ENCODE results near the gene JADE3.

JADE3 gene

GRCh38 chrX:47093860-47094259 is 181.6 kb downstream of the JADE3 start:
- DNase-seq, result no peak
- Histone ChIP-seq H3K27me3 (replicated peaks; ENCODE audit: control insufficient read depth, insufficient read depth, low read length, poor library complexity, severe bottlenecking) (no peaks in the 10 kb centered on the region), H3K36me3 (ENCODE audit: control insufficient read depth, insufficient read depth, low read length) (no peaks in the 10 kb centered on the region), H3K4me3 (ENCODE audit: insufficient read depth, low read depth, low read length, poor library complexity, severe bottlenecking) (no peak overlapping the region), H3K9me3 (ENCODE audit: control insufficient read depth, low read length) (no peaks in the 10 kb centered on the region), H3K4me1 (ENCODE audit: control insufficient read depth, insufficient read depth, low read length, poor library complexity, severe bottlenecking) (no peaks in the 10 kb centered on the region), H3K27ac (ENCODE audit: insufficient read depth, low read length, poor library complexity, severe bottlenecking) (no peak overlapping the region)

- no peaks in the 10 kb centered on the region for H3K9me3 ChIP-seq (ENCODE audit: control insufficient read depth, low read length)
- no peak for DNase-seq
- H3K4me3 ChIP-seq (ENCODE audit: insufficient read depth, low read depth, low read length, poor library complexity, severe bottlenecking), result no peak overlapping the region
- H3K4me1 ChIP-seq (ENCODE audit: control insufficient read depth, insufficient read depth, low read length, poor library complexity, severe bottlenecking), result no peaks in the 10 kb centered on the region
- H3K27ac ChIP-seq (ENCODE audit: insufficient read depth, low read length, poor library complexity, severe bottlenecking), result no peak overlapping the region
- H3K27me3 ChIP-seq (replicated peaks; ENCODE audit: control insufficient read depth, insufficient read depth, low read length, poor library complexity, severe bottlenecking), result no peaks in the 10 kb centered on the region
- H3K36me3 ChIP-seq (ENCODE audit: control insufficient read depth, insufficient read depth, low read length), result no peaks in the 10 kb centered on the region
These were observed 184.8 kb downstream of the JADE3 start for GRCh38 chrX:47097018-47097417.

GRCh38 chrX:47098338-47099094 is 186.3 kb downstream of the JADE3 start:
- Histone ChIP-seq H3K27ac (ENCODE audit: insufficient read depth, low read length, poor library complexity, severe bottlenecking) (no peak overlapping the region), H3K4me3 (ENCODE audit: insufficient read depth, low read depth, low read length, poor library complexity, severe bottlenecking) (no peak overlapping the region), H3K27me3 (replicated peaks; ENCODE audit: control insufficient read depth, insufficient read depth, low read length, poor library complexity, severe bottlenecking) (no peaks in the 10 kb centered on the region), H3K9me3 (ENCODE audit: control insufficient read depth, low read length) (no peaks in the 10 kb centered on the region), H3K36me3 (ENCODE audit: control insufficient read depth, insufficient read depth, low read length) (no peaks in the 10 kb centered on the region), H3K4me1 (ENCODE audit: control insufficient read depth, insufficient read depth, low read length, poor library complexity, severe bottlenecking) (no peaks in the 10 kb centered on the region)
- DNase-seq, result no peak

- Histone ChIP-seq H3K4me1 (ENCODE audit: control insufficient read depth, insufficient read depth, low read length, poor library complexity, severe bottlenecking) (no peaks in the 10 kb centered on the region), H3K4me3 (ENCODE audit: insufficient read depth, low read depth, low read length, poor library complexity, severe bottlenecking) (no peak overlapping the region), H3K36me3 (ENCODE audit: control insufficient read depth, insufficient read depth, low read length) (no peaks in the 10 kb centered on the region), H3K27me3 (replicated peaks; ENCODE audit: control insufficient read depth, insufficient read depth, low read length, poor library complexity, severe bottlenecking) (no peaks in the 10 kb centered on the region), H3K27ac (ENCODE audit: insufficient read depth, low read length, poor library complexity, severe bottlenecking) (no peak overlapping the region), H3K9me3 (ENCODE audit: control insufficient read depth, low read length) (no peaks in the 10 kb centered on the region)
- no peak for DNase-seq
These were observed 189.0 kb downstream of the JADE3 start for GRCh38 chrX:47101206-47101605.

Measured in effector memory CD4-positive, alpha-beta T cell (primary cell).